OCI-LY1 (cell line): ENCODE results near the gene ACSL6.
"Not testable (repeated sequence)": the region's sequence is repeated elsewhere in the genome, so short reads cannot be mapped to it uniquely, and the experiment has no call there.

Experiments
- H2AFZ ChIP-seq: fragments of 200-600 bp; sonication (generic), shearing (Covaris generic); 2 replicates; pipeline ENCODE4 v1.6.0; 2014; ENCODE audit warnings: antibody characterized with exemption, mild to moderate bottlenecking, low read length
- H3F3A ChIP-seq: fragments of 200-600 bp; sonication (generic), shearing (Covaris generic); 2 replicates; pipeline ENCODE4 v1.6.0; 2014; ENCODE audit warnings: mild to moderate bottlenecking, antibody characterized with exemption, low read length, moderate library complexity; ENCODE audit not compliant: insufficient read depth
- H3K27ac ChIP-seq: fragments of 200-600 bp; sonication (generic); 2 replicates; pipeline ENCODE4 v1.5.1; 2014; ENCODE audit warnings: low read length, mixed run types, mild to moderate bottlenecking, low read depth; ENCODE audit not compliant: poor library complexity, severe bottlenecking
- H3K27me3 ChIP-seq: fragments of 200-600 bp; sonication (generic); 2 replicates; pipeline ENCODE4 v1.6.0; 2014; ENCODE audit warnings: antibody characterized with exemption, mild to moderate bottlenecking, low read length, moderate library complexity; ENCODE audit not compliant: insufficient read depth
- H3K36me3 ChIP-seq: fragments of 200-600 bp; sonication (generic); 2 replicates; pipeline ENCODE4 v1.6.1; 2014; ENCODE audit warnings: mild to moderate bottlenecking, antibody characterized with exemption, low read length, moderate library complexity, mixed read lengths; ENCODE audit not compliant: insufficient read depth
- H3K4me1 ChIP-seq: fragments of 200-600 bp; sonication (generic); 2 replicates; pipeline ENCODE4 v1.5.1; 2014; ENCODE audit warnings: mild to moderate bottlenecking, low read length, moderate library complexity; ENCODE audit not compliant: insufficient read depth, severe bottlenecking
- H3K4me2 ChIP-seq: fragments of 200-600 bp; sonication (generic), shearing (Covaris generic); 2 replicates; pipeline ENCODE4 v1.6.1; 2014; ENCODE audit warnings: low read length
- H3K4me3 ChIP-seq: fragments of 200-600 bp; sonication (generic); 2 replicates; pipeline ENCODE4 v1.5.1; 2014; ENCODE audit warnings: low read length, low read depth, mild to moderate bottlenecking, mixed read lengths; ENCODE audit not compliant: poor library complexity, severe bottlenecking
- H3K79me2 ChIP-seq: fragments of 200-600 bp; shearing (Covaris generic); 2 replicates; pipeline ENCODE4 v1.6.1; 2016; ENCODE audit warnings: mixed run types, low read length, mixed read lengths; ENCODE audit not compliant: insufficient read depth
- H3K9ac ChIP-seq: fragments of 200-600 bp; sonication (generic), shearing (Covaris generic); 2 replicates; pipeline ENCODE4 v1.6.1; 2014; ENCODE audit warnings: mild to moderate bottlenecking, low read length, mixed read lengths
- H3K9me2 ChIP-seq: fragments of 200-600 bp; sonication (generic), shearing (Covaris generic); 2 replicates; pipeline ENCODE4 v1.6.1; 2014; ENCODE audit warnings: low read depth, mild to moderate bottlenecking, low read length, mixed read lengths
- H3K9me3 ChIP-seq: fragments of 200-600 bp; shearing (Covaris generic); 2 replicates; pipeline ENCODE4 v1.6.1; 2014; ENCODE audit warnings: low read length, mixed read lengths
- H4K20me1 ChIP-seq: fragments of 200-600 bp; sonication (generic), shearing (Covaris generic); 2 replicates; pipeline ENCODE4 v1.6.0; 2016; ENCODE audit warnings: mild to moderate bottlenecking, low read length; ENCODE audit not compliant: insufficient read depth
- CTCF ChIP-seq: fragments of 200-600 bp; sonication (generic), shearing (Covaris generic); IDR thresholded peaks from 2 replicates; pipeline ENCODE4 v1.5.1; 2017; ENCODE audit warnings: mild to moderate bottlenecking, antibody characterized with exemption, low read length, moderate library complexity, mixed read lengths
- EZH2 ChIP-seq: fragments of 200-600 bp; sonication (generic), shearing (Covaris generic); IDR thresholded peaks from 2 replicates; pipeline ENCODE4 v1.8.0; 2017; ENCODE audit warnings: borderline replicate concordance, mixed run types, mild to moderate bottlenecking, antibody characterized with exemption, low read length, moderate library complexity, mixed read lengths

Gene ACSL6

GRCh38 chr5:131906668-131907067, 104.8 kb downstream of the ACSL6 start:
- Histone ChIP-seq H3K79me2 (no peaks in the 10 kb centered on the region), H2AFZ (no peak overlapping the region), H3K4me2 (no peak overlapping the region), H3K9ac (no peak overlapping the region), H3F3A (no peaks in the 10 kb centered on the region), H3K36me3 (no peaks in the 10 kb centered on the region), H3K27ac (no peak overlapping the region), H3K27me3 (no peaks in the 10 kb centered on the region), H3K4me1 (no peaks in the 10 kb centered on the region), H3K4me3 (no peak overlapping the region), H3K9me2 (no peaks in the 10 kb centered on the region), H3K9me3 (no peaks in the 10 kb centered on the region), H4K20me1 (no peaks in the 10 kb centered on the region)
- TF ChIP-seq CTCF (no peak), EZH2 (no peak)

- not testable (repeated sequence) for H3K4me2 ChIP-seq, H3K4me3 ChIP-seq, H3K4me1 ChIP-seq, H3K9ac ChIP-seq, H3F3A ChIP-seq, H3K9me3 ChIP-seq, H2AFZ ChIP-seq, H3K79me2 ChIP-seq, H3K9me2 ChIP-seq, H3K36me3 ChIP-seq, H3K27ac ChIP-seq, H3K27me3 ChIP-seq, H4K20me1 ChIP-seq
Measured at GRCh38 chr5:131902266-131902665, 109.2 kb downstream of the ACSL6 start.
